GM21423 (cell line): Measurements from ENCODE around the gene RFX8.

Experiments used
- ATAC-seq: cut with Tn5 transposase; IDR thresholded peaks from one replicate; pipeline ENCODE4 v1.9.1; 2021; ENCODE audit warnings: mild to moderate bottlenecking, moderate library complexity; ENCODE audit not compliant: unreplicated experiment

The RFX8 gene

DNA sequence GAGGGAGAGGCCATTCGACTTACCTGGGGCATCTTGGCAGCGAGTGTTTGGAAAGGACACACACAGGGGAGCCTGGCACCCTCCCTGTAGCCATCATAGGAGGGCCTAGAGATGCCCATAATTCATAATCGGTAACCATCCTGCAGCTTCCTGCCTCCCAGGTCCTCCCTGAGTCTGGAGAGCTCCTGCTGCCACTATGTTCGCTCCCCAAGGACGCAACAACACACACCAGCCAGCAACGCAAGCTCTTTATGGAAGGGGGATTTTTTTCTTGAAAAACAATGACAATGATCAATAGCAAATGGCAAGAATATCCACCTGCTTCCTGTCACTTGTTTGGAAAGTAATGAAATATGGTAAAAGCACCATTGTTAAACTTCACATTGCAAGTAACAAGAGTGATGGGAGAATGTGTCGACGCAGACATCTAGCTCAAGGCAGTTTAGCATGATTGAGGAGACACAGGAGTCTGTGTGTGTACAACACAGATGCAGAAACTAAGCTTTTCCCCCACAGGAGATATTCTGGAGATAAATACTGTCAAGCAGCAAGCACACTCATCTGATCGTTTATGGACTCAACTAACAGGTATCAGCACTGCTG is 62.7 kb downstream of the RFX8 start:
- ATAC-seq = no peak

DNA sequence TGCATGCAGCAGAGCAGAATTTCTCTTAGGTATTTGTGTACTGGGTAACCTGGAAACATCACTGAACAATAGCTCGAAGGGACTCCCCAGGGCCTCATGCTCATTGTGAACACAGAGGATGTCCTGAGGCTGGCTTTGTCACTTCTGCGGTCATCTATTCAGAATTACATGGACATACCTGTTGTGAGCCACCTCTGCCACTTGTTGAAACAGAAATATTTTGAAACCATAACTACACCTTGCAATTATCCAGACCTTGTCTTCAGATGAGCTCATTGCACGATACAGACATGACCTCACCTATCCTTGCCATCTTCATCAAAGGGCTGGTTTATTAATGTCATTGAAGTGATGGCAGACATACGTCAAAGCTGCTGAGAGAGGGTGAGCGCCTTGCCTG is 64.2 kb downstream of the RFX8 start:
- ATAC-seq = no peak

DNA sequence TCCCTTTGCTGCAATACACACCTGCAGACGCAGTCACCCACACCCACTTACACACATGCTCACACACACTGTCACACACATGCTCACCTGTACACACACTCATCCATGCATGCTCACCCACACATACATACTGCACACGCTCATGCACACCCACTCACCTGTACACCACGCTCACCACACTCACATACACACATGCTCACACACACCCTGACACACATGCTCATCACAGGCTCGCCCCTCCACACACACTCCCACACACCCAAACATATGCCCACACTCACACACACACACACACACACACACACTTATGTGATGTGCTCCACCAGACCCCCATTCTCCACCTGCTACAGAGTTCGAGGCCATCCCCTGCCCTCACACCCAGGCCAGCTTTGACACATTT is 64.8 kb downstream of the RFX8 start:
- ATAC-seq = no peak

DNA sequence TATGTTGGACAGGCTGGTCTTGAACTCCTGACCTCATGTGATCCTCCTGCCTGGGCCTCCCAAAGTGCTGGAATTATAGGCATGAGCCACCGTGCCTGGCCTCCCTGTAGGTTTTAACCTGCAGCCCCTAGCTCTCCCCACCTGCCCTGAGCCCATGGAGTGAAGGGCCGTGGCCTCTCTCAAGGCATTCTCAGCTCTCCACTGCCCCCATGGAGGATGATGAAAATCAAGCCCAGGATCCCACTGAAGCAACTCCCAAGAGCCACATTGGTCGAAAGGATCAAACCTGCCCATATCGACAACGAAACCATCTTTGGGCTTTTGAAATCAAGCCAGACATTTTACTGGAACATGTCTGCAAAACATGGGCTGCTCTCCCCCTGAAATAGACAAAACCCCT is 65.2 kb downstream of the RFX8 start:
- no peak for ATAC-seq

DNA sequence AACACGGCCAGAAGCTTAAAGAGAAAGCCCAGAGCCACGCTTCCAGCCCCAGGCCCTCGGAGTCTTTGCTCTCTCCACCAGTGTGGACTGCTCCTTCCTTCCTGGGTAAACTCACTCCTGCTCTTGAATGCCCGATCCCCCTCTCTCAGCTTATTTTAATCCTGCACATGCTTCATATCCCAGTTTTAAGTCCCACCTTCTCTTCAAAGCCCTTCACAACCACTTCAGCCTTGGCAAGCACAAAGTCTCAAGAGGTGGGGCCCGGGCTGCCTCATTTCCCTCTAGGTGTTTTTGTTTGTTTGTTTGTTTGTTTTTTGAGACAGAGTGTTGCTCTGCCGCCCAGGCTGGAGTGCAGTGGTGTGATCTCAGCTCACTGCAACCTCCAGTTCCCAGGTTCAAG is 66.0 kb downstream of the RFX8 start:
- no peak for ATAC-seq

DNA sequence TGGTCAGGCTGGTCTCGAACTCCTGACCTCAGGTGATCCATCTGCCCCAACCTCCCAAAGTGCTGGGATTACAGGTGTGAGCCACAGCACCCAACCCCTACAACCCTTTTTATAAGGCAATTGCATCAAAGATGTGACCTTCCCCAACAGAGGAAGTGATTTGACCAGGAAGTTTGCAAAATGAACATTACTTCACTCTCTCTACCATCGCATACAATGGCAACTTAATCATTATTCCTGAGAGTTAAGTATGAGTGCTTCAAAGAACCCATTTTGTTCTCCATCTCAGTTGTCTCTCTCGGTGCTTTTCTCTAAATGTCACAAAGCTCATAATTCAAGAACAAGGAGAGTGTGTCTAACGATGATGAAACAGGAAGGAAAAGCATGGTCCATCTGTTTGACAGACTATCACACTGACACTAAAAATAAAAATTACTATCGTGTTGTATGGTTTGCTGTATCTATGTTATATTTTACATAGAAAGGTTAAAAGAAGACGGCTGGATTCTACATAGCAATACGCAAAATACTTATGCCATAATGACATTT is 69.5 kb downstream of the RFX8 start:
- ATAC-seq = no peak

DNA sequence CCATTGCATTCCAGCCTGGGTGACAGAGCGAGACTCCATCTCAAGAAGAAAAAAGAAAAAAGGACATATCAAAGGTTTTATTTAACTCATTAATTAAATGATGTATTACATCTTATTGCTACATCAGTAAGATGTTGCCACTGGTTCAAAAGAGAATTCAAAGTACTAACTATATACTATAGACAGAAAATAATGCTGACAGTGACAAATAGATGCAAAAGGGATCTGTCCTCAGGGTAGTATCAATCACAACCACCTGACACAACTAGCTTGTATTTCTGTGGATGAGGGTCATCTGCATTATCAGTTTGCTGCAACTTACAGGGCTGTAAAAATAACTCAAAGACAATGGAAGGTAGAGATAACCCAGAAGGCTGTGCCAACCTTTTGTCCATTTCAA is 71.2 kb downstream of the RFX8 start:
- ATAC-seq = no peak

DNA sequence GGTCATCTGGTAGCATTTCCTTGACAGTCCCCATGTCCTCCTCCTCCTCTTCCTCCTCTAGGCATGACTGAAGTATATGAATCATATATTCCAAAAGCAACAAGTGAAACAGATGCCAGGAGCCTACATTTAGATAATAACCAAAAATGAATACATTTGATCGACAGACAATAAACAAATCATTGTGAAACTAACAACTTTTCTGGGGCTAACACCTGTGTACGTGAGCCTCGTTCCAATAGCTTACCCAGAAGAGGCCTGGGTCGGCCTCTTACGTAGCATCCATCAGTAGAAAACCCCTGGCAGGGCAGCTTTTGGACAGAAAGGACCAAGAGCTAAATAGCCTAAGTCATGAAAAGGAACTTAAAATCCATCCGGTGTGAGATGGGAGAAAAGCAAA is 72.3 kb downstream of the RFX8 start:
- ATAC-seq = no peak

DNA sequence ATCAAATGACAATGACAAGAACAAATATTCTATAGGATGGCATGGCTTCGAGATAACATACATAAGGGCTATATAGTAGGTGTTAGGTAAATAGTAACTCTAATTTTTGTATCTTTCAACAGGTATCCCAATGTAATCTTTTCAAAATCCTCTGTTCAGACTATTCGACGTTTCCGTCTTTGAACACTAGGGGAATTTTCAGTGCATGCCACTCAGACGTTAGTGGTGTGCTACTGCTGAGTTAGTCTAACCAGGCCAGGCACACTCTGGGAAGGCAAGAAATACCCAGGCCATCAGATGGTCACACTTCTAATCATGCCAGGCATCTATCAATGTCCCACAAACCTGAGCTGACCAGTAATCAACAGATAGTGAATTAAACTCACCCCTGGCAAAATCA is 73.0 kb downstream of the RFX8 start:
- ATAC-seq = no peak

DNA sequence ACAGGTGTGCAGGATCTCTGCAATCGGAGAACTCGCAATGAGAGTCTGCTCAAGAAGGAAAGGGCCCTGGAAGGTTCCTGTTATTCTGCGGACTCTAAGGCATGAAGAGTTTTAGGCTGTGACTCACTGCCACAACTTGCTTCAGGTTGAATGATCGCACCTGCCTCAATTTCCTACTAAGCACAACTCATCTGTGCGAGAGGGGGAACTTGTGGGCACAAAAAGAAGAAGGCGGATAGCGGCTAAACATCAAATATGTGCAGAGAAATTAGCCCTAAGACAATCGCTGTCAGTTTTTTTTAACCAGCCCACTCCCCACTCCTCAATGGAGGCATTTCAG is 73.6 kb downstream of the RFX8 start:
- no peak for ATAC-seq

DNA sequence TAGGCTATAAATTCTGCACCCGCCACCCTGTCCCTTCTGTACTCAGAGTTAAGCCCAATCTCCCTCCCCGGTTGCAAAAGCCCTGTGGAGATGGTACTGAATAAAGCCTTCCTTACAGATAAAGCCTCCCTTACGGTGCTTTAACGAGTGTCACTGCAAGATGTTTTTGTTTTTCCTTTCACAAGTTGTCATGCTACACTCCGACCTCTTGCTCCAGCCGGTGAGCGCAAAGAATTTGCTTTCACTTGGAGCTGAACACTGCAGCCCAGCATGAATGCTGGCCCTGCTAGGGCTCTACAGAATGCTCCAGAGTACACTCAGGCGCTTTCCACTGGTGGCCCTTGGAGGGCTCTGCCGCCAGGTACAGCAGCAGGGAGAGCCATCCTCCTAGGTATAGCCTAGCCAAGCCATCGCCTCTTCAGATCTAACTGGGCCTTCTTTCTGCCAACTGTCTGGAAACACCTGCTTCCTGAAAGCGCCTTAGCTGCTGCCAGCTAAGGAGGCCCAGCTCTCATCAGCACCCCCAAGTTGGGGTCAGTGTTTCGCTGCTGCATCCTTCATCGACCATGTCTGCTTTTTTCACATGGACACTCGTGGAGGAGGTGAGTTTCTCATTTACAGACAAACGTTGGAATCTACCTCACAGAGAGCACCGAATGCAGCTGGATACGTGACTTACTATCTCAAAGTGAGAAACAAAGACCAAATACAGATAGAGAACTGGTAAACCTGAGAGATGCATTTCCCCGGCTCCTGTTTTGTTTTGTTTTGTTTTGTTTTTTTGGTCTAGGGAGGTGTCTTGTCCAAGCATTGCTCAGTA is 74.2 kb downstream of the RFX8 start:
- ATAC-seq = no peak

DNA sequence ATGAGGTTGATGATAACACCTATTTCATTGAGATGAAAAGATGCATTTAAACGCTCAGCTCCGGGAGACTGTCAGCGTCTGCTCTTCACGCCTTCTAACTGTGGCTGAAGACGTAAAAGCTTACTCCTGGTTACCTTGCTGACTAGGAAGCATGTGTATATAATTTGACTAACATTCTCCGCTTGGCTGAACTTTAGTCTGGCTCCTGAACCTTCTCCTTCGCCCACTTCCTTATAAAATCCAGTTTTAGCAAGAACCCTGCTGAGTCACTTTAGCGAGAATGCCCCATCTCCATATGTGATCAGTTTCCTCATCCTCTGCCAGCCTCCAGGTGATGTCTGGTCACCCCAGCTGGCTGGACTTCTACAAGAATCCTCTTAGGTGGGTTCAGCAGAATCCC is 74.9 kb downstream of the RFX8 start:
- ATAC-seq = no peak

DNA sequence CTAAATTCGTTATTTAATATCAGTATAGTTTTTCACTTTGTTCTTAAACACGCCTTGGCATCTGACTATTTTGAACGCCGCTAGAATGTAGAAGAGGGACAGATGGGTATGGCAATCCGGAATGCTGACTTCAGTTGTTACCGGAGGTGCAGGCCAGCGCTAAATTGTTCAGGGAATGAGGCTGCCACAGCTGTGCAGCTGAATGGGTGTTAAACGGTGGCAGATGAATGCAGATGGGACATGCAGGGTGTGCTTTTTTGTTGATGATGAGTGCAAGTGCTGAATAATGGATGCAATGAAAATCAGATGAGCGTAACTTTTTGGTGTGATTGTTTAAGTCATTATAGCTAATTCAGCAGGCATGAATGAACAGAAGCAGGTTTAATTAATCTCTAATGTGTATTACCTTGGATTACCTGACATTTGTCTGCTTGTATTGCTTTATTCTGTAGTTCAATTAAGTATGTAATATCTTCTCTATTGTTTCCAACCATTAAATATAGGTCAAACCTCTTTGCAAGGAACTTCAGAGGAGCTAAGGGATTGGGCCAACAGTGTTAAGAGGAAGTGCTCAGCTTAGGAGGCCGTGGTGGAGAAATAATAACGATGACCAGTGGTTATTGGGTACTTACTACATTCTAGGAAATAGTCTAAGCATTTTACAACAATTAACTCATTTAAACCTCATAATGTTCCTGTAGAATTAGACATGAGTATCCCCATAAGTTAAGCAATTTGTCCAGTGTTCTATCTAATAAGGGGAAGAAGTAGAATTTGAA is 75.7 kb downstream of the RFX8 start:
- ATAC-seq = no peak

DNA sequence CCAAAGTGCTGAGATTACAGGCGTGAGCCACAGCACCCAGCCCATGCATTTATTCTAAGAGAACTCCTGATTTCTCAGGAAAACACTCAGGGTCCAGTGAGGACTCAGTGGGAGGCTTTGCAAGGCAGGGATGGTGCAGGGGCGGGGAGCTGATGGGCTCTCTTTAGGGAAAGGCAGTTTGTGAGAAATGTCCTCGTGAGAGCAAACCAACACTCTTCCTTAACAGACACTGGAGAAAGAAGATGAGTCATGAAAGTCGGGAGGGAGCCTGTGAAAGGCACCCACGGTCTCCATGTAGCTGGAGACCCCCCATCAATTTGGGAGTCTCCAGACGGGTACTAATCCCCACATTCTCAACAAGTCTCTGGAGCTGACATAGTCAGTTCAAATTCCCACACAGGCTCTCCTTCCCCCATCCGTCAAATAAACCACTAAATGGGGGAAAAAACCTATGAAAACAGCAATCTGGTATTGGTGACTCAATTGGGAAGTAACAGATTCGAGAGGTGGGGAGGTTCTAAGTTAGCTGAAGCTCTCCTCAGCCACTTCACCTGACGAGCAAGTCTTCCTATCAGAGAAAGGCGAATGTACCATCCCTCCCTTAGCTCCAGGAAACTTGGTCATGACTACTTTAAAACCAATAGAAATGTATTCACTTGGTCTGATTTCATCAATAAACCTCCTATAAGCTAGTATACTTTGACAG is 76.6 kb downstream of the RFX8 start:
- ATAC-seq = no peak

DNA sequence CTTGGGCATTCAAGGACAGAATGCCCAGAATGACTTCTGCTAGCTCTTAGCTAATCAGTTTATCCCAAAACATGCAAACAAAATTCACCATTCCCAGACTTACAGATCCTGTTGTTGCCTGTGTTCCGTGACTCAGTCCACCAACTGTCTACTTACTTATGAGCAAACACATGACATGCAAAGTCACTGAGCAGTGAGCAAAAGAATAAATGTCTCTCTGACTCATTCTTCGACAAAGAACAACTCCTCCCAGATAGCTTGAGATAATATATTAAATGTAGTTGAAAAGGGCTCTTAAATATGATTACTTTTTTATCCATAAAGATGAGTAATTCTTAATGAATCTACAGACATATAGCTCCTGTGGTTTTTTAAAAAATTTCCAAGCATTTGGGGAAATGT is 78.6 kb downstream of the RFX8 start:
- ATAC-seq = no peak

DNA sequence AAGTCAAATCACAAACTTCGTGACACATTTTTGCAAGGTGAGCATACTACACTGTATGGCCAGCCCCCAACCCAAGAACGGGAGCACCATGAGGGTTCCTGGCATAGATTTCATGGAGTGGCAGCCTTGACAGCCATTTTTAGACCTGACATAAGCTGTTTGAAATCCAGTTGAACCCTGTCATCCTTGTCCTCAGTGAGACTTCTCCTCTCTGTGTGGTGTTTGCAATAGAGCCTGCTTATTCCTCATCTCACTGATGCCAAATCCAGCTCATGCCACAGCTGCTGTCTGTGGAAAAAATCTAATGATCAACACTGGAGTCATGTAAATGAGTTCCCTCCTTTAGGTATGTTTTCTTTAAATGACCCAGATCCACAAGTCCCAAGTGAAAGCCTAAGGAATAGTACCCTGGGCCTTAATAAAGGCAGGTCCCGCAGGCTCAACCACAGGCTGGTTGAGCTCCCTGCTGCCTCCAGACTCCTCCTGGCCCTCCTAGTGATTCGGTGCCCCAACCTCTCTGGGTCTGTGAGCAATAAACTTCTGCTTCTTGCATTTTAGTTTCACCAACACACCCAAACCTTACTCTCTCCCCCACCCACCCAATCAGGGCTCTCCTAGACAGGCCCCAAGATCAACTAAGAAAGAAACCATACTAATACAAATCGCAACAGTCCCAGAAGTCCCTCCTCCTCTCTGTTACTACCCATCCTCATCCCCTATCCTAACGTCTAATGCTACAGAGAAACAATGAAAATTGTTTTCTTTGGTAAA is 79.2 kb downstream of the RFX8 start:
- ATAC-seq = no peak

DNA sequence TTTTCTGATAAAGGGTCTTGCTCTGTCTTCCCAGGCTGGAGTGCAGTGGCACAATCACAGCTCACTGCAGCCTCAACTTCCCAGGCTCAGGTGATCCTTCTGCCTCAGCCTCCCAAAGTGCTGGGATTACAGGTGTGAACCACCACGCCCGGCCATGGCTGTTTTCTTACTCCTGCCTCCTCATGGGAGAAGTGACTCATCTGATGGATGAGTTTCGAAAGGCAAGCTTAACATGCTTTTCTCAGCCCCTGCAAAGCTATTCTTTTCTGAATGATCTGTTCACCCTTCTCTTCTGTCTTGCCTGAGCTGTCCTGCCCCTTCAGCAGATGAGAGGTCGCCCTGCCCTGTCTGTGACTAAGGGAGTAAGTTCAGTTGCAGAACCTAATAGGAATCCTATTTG is 86.7 kb downstream of the RFX8 start:
- no peak for ATAC-seq

DNA sequence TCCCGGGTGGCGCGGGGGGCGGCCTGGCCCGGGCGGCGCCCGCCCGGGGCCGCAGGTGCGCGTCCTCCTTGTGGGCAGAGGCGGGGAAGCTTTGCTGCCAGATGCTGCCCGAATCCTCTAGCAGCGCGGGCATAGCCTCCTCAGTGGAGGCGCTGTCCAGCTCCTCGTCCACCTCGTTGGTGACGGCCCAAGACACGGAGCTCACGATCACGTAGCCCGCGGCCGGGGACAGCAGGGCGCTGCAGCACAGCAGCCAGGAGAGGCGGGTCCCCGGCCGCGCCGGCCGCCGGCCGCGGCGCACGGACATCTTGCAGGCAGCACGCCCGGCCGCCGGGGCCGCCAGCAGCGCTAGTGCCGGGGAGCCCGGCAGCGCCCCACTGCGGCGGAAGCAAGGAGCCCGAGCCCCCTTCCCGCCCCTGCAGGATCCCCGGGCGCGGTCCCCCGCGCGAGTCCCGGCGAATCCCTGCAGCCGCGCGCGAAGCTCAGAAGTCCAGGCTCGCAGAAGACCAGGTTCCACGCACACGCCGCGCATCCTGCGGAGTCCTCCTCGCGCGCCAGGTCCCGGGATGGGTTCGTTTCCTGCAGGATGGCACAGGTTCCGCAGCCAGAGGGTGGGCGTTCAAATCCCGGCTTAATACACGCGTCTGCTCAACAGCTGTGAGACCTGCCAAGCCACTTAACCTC is 87.6 kb downstream of the RFX8 start, which contains the start of gene CREG2:
TSS of gene CREG2 (minus strand) at position 353 of the 684 bp plus-strand sequence. CDS start at position 307, 46 bp downstream.
- no peak for ATAC-seq

DNA sequence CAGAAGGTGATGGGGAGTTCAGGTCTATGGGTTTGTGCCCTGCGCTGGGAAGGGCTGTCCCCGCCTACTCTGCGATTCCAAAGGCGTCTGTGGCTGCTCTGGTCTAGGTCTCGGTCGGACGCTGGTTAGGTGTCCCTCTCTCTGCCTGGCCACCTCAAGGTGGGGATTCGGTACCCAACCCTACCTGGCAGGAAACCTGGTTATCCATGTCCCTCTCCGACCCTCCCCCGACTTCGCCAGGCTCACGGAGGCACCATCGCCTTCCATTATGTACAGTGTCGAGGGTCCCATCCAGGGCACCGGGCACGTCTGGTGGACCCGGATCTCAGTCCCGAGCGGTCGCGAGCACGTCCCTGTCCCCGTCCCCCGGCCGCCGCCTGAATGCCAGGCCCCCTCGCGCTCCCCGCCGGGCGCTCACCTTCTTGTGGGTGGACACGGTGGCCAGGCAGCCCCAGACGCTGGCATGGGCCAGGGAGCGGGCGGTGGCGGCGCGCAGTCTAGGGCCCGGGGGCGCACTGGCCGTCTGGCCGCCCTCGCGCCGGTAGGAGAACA is 88.2 kb downstream of the RFX8 start:
- no peak for ATAC-seq
